Osteoblast (primary cell): ENCODE measurements around the gene PPP6R3. TPM values are rescaled to one million over a fixed set of nuclear protein-coding genes. Genes with fewer than 3 reads are reported as not detected.

Experiments used
- DNase-seq: peaks from one replicate; pipeline ENCODE4 v3.0.0; 2011; ENCODE audit warnings: low spot score, mixed read lengths; ENCODE audit not compliant: insufficient read length; ENCODE audit errors: missing footprints
- H2AFZ ChIP-seq: 2 replicates; pipeline ENCODE4 v1.6.0; 2011; ENCODE audit warnings: mild to moderate bottlenecking, low read length
- H3K27ac ChIP-seq: 2 replicates; pipeline ENCODE4 v1.5.1; 2011; ENCODE audit warnings: mild to moderate bottlenecking, low read depth, low read length, moderate library complexity
- H3K27me3 ChIP-seq: 2 replicates; pipeline ENCODE4 v1.6.0; 2012; ENCODE audit warnings: mild to moderate bottlenecking, control low read depth, inconsistent platforms, low read length, moderate library complexity; ENCODE audit not compliant: insufficient read depth
- H3K36me3 ChIP-seq: 2 replicates; pipeline ENCODE4 v1.5.1; 2011; ENCODE audit warnings: mild to moderate bottlenecking, low read length, control low read depth, moderate library complexity; ENCODE audit not compliant: insufficient read depth
- H3K4me1 ChIP-seq: 2 replicates; pipeline ENCODE4 v1.5.1; 2011; ENCODE audit warnings: mild to moderate bottlenecking, low read length, control low read depth, moderate library complexity; ENCODE audit not compliant: insufficient read depth
- H3K4me2 ChIP-seq: 2 replicates; pipeline ENCODE4 v1.6.0; 2011; ENCODE audit warnings: mild to moderate bottlenecking, low read length; ENCODE audit not compliant: insufficient read depth
- H3K4me3 ChIP-seq: fragments of 200-600 bp; sonication (generic); 3 replicates; pipeline ENCODE4 v1.5.1; 2012; ENCODE audit warnings: mild to moderate bottlenecking, low read length, inconsistent platforms; ENCODE audit not compliant: insufficient read depth
- H3K79me2 ChIP-seq: 2 replicates; pipeline ENCODE4 v1.6.0; 2012; ENCODE audit warnings: mild to moderate bottlenecking, low read length, control low read depth, inconsistent platforms; ENCODE audit not compliant: insufficient read depth
- H3K9me3 ChIP-seq: 2 replicates; pipeline ENCODE4 v1.5.1; 2011; ENCODE audit warnings: low read depth, low read length, control low read depth
- H4K20me1 ChIP-seq: 2 replicates; pipeline ENCODE4 v1.6.0; 2012; ENCODE audit warnings: mild to moderate bottlenecking, low read length, control low read depth; ENCODE audit not compliant: insufficient read depth
- total RNA-seq: library from RNA; depleted of rRNA; stranded (reverse); fragments of >200 nt; gene quantifications from 2 replicates; pipeline ENCODE4 v1.2.3, GENCODE V29; 2012
- TF ChIP-seq, protein P1 (sequence below): IDR thresholded peaks from 2 replicates; pipeline ENCODE4 v1.5.1; 2011; ENCODE audit warnings: mild to moderate bottlenecking, low read depth, low read length, moderate library complexity; ENCODE audit errors: extremely low read depth

Gene PPP6R3
- total RNA-seq, 1 donor, result 131 TPM

DNA sequence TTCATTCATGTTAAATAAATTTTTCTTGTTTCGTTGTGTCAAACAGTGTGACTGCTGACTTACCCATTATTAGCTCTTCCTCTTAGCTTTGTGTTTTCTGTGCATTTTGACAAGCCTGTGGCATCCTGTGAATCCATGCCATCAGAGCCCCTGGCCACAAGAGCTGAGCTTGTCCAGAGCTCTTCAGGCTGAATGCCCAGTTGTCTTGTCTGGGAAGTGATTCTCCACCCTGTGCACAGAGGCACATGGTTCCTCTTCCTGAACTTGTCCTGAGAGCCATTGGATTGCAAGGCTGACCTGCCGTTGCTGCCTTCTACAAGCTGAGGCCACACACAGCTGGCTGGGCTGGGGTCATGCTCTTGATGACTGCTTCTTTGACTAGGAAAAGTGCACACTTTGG is 64.1 kb downstream of the PPP6R3 start:
- Histone ChIP-seq H3K4me1 (peaks cover 4% of the 10 kb centered on the region), H3K27ac (no peak overlapping the region), H3K27me3 (no peaks in the 10 kb centered on the region), H3K9me3 (no peaks in the 10 kb centered on the region), H4K20me1 (peaks cover 17% of the 10 kb centered on the region), H3K4me3 (no peak overlapping the region), H3K36me3 (peaks cover 65% of the 10 kb centered on the region), H3K4me2 (no peak overlapping the region), H3K79me2 (peaks cover 93% of the 10 kb centered on the region), H2AFZ (no peak overlapping the region)
- TF ChIP-seq, protein P1, sequence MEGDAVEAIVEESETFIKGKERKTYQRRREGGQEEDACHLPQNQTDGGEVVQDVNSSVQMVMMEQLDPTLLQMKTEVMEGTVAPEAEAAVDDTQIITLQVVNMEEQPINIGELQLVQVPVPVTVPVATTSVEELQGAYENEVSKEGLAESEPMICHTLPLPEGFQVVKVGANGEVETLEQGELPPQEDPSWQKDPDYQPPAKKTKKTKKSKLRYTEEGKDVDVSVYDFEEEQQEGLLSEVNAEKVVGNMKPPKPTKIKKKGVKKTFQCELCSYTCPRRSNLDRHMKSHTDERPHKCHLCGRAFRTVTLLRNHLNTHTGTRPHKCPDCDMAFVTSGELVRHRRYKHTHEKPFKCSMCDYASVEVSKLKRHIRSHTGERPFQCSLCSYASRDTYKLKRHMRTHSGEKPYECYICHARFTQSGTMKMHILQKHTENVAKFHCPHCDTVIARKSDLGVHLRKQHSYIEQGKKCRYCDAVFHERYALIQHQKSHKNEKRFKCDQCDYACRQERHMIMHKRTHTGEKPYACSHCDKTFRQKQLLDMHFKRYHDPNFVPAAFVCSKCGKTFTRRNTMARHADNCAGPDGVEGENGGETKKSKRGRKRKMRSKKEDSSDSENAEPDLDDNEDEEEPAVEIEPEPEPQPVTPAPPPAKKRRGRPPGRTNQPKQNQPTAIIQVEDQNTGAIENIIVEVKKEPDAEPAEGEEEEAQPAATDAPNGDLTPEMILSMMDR, result no peak
- no peak for DNase-seq

DNA sequence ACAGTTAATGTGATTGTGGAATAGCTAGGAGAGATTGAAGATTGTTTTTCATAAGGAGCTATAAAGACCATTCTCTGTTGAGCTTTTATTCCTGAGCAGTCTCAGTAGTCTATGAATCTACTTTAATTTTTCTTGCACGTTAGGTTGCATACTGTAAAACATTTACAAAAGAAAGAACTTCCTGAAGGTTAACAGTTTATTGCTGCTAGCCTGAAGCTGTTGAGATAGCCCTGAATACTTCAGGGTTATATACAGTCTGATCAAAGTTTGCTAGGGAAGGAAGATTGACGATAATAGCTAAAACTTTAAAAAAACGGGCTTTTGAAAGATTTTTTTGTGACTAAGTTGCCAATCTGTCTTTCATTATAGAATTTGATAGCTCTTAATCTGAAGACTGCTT is 64.8 kb downstream of the PPP6R3 start:
- Histone ChIP-seq H3K4me2 (no peak overlapping the region), H3K9me3 (no peaks in the 10 kb centered on the region), H4K20me1 (peaks cover 17% of the 10 kb centered on the region), H3K27me3 (no peaks in the 10 kb centered on the region), H3K4me1 (peaks cover 4% of the 10 kb centered on the region), H2AFZ (no peak overlapping the region), H3K4me3 (no peak overlapping the region), H3K36me3 (peaks cover 61% of the 10 kb centered on the region), H3K79me2 (peaks cover 93% of the 10 kb centered on the region), H3K27ac (no peak overlapping the region)
- no peak for DNase-seq
- TF ChIP-seq, protein P1, result no peak

DNA sequence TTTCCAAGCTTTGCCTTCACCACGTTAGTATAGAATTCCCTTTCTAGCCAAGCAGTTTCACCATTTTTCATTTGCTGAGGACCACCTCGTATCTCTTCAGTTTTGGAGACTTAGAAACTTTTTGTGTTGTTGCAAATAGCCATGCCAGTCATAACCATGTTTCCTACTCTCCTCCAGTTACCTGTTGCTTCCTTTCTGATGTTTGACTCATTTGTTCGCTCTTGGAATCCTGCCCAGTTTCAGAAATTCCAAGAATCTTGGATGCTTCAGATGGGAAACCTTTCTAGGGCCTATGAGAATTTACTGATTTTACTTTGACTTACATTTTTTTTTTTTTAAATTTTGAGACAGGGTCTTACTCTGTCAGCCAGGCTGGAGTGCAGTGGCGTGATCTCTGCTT is 65.4 kb downstream of the PPP6R3 start:
- Histone ChIP-seq H2AFZ (no peak overlapping the region), H3K27ac (no peak overlapping the region), H3K9me3 (no peaks in the 10 kb centered on the region), H3K4me2 (no peak overlapping the region), H3K4me3 (no peak overlapping the region), H3K4me1 (peaks cover 4% of the 10 kb centered on the region), H3K36me3 (peaks cover 60% of the 10 kb centered on the region), H3K79me2 (peaks cover 93% of the 10 kb centered on the region), H4K20me1 (peaks cover 22% of the 10 kb centered on the region), H3K27me3 (no peaks in the 10 kb centered on the region)
- no peak for DNase-seq
- TF ChIP-seq, protein P1, result no peak

DNA sequence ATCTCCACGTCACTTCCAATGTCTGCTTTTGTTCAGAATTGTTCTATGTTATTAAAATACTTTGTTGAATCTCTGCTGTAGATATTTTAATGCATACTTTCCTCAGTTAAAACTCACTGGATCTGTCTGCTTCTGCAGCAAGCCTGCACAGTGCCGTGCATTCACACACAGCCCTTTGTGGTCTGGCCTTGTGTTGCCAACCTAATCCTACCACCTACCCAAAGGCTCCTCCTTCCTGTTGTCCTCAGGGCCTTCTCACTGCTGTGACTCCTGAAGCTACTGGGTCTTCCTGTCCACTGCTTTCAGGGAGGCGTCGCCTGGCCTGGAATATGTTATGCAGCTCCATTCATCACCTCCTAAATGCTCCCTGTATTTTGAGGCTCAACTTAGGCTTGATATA is 67.0 kb downstream of the PPP6R3 start:
- Histone ChIP-seq H3K4me1 (peaks cover 4% of the 10 kb centered on the region), H3K4me3 (no peak overlapping the region), H3K9me3 (no peaks in the 10 kb centered on the region), H2AFZ (no peak overlapping the region), H3K27ac (no peak overlapping the region), H3K27me3 (no peaks in the 10 kb centered on the region), H3K36me3 (peaks cover 43% of the 10 kb centered on the region), H4K20me1 (peaks cover 23% of the 10 kb centered on the region), H3K4me2 (no peak overlapping the region), H3K79me2 (peaks cover 95% of the 10 kb centered on the region)
- TF ChIP-seq, protein P1, result no peak
- DNase-seq, result no peak
